PC-3 (cell line): ENCODE measurements around the gene TTBK2. TPM values are rescaled to one million over a fixed set of nuclear protein-coding genes. Genes with fewer than 3 reads are reported as not detected.

Source experiments
- ATAC-seq: fragments of 200-7000 bp; cut with Tn5 transposase; 2 replicates; pipeline ENCODE4 v1.9.1; 2020; ENCODE audit warnings: mild to moderate bottlenecking, moderate library complexity
- BruUV-seq: library from RNA; stranded (reverse); fragments of 400-500 nt; replicated peaks from 2 replicates; lab custom pipeline; 2021; lab: Mats Ljungman, UMichigan
- CTCF ChIA-PET: fragments of 300-600 bp; sonication (Branson Sonifier 250); formaldehyde crosslinking; loops from one replicate; lab custom pipeline; 2022; ENCODE audit warnings: antibody characterized with exemption; lab: Charles Lee
- POLR2A ChIA-PET: fragments of 300-600 bp; sonication (Branson Sonifier 250); formaldehyde crosslinking; loops from one replicate; lab custom pipeline; 2022; ENCODE audit warnings: antibody characterized with exemption; ENCODE audit not compliant: unreplicated experiment; lab: Charles Lee
- DNase-seq: peaks from one replicate; pipeline ENCODE4 v3.0.0-alpha.2; 2015
- H2AFZ ChIP-seq: fragments of 300-600 bp; sonication (generic); 2 replicates; pipeline ENCODE4 v1.6.0; 2016; ENCODE audit warnings: antibody characterized with exemption, low read length
- H3F3A ChIP-seq: fragments of 300-600 bp; sonication (generic); one replicate; pipeline ENCODE4 v1.6.0; 2017; ENCODE audit warnings: antibody characterized with exemption, low read length, control low read depth, mild to moderate bottlenecking; ENCODE audit not compliant: unreplicated experiment
- H3K27ac ChIP-seq: fragments of 300-600 bp; sonication (generic); 2 replicates; pipeline ENCODE4 v1.5.1; 2016; ENCODE audit warnings: mild to moderate bottlenecking, low read length
- H3K27me3 ChIP-seq: fragments of 300-600 bp; sonication (generic); 2 replicates; pipeline ENCODE4 v1.6.1; 2016; ENCODE audit warnings: low read length, mixed read lengths
- H3K36me3 ChIP-seq: fragments of 300-600 bp; sonication (generic); 2 replicates; pipeline ENCODE4 v1.6.1; 2016; ENCODE audit warnings: low read depth, mixed run types, low read length, mixed read lengths
- H3K4me1 ChIP-seq: fragments of 300-600 bp; sonication (generic); 2 replicates; pipeline ENCODE4 v1.5.1; 2016; ENCODE audit warnings: low read length; ENCODE audit not compliant: insufficient read depth
- H3K4me2 ChIP-seq: fragments of 300-600 bp; sonication (generic); 2 replicates; pipeline ENCODE4 v1.6.0; 2016; ENCODE audit warnings: low read length
- H3K4me3 ChIP-seq: fragments of 300-600 bp; sonication (generic); 2 replicates; pipeline ENCODE4 v1.5.1; 2016; ENCODE audit warnings: mild to moderate bottlenecking, low read length, mixed read lengths
- H3K79me2 ChIP-seq: fragments of 300-600 bp; sonication (generic); 2 replicates; pipeline ENCODE4 v1.6.1; 2017; ENCODE audit warnings: low read length, mixed read lengths
- H3K9ac ChIP-seq: fragments of 300-600 bp; sonication (generic); 2 replicates; pipeline ENCODE4 v1.6.0; 2016; ENCODE audit warnings: mild to moderate bottlenecking, low read length
- H3K9me2 ChIP-seq: fragments of 300-600 bp; sonication (generic); replicated peaks from 2 replicates; pipeline ENCODE4 v1.6.1; 2016; ENCODE audit warnings: mixed run types, low read length, mixed read lengths
- H3K9me3 ChIP-seq: fragments of 300-600 bp; sonication (generic); 2 replicates; pipeline ENCODE4 v1.6.1; 2016; ENCODE audit warnings: low read length, mixed read lengths
- H4K20me1 ChIP-seq: fragments of 300-600 bp; sonication (generic); 2 replicates; pipeline ENCODE4 v1.6.1; 2016; ENCODE audit warnings: low read length, mixed read lengths
- EZH2 ChIP-seq: fragments of 300-600 bp; sonication (generic); IDR thresholded peaks from one replicate; pipeline ENCODE4 v1.6.1; 2017; ENCODE audit warnings: antibody characterized with exemption, mild to moderate bottlenecking, low read length; ENCODE audit not compliant: unreplicated experiment
- EZH2phosphoT487 ChIP-seq: fragments of 300-600 bp; sonication (generic); IDR thresholded peaks from 2 replicates; pipeline ENCODE4 v1.6.1; 2018; ENCODE audit warnings: mild to moderate bottlenecking, antibody characterized with exemption, low read length, borderline replicate concordance
- intact Hi-C: fragments of 100-400 bp; cut with micrococcal nuclease; formaldehyde crosslinking; loops from 2 replicates; pipeline ENCODE4 v1.9.0; 2023
- total RNA-seq: library from RNA; depleted of rRNA; stranded (reverse); fragments of >200 nt; gene quantifications from 2 replicates; pipeline ENCODE4 v1.2.3, GENCODE V29; 2014
- TF ChIP-seq, protein P1 (sequence below): fragments of 300-600 bp; sonication (generic); conservative IDR thresholded peaks from 2 replicates; pipeline ENCODE4 v1.5.1; 2017; ENCODE audit warnings: antibody characterized with exemption, low read depth, mild to moderate bottlenecking, low read length

TTBK2 gene
- total RNA-seq, 1 experiment from 2014 or later, result 3.5 TPM

- Histone ChIP-seq H3K9me2 (no peaks in the 10 kb centered on the region), H3K9me3 (no peaks in the 10 kb centered on the region), H3K4me2 (no peak overlapping the region), H3F3A (no peaks in the 10 kb centered on the region), H3K27me3 (no peaks in the 10 kb centered on the region), H3K79me2 (no peaks in the 10 kb centered on the region), H3K27ac (no peak overlapping the region), H3K4me1 (peaks cover 6% of the 10 kb centered on the region), H3K9ac (no peak overlapping the region), H2AFZ (no peak overlapping the region), H3K36me3 (no peaks in the 10 kb centered on the region), H4K20me1 (no peaks in the 10 kb centered on the region), H3K4me3 (no peak overlapping the region)
- TF ChIP-seq EZH2, result no peak
- TF ChIP-seq, protein P1, sequence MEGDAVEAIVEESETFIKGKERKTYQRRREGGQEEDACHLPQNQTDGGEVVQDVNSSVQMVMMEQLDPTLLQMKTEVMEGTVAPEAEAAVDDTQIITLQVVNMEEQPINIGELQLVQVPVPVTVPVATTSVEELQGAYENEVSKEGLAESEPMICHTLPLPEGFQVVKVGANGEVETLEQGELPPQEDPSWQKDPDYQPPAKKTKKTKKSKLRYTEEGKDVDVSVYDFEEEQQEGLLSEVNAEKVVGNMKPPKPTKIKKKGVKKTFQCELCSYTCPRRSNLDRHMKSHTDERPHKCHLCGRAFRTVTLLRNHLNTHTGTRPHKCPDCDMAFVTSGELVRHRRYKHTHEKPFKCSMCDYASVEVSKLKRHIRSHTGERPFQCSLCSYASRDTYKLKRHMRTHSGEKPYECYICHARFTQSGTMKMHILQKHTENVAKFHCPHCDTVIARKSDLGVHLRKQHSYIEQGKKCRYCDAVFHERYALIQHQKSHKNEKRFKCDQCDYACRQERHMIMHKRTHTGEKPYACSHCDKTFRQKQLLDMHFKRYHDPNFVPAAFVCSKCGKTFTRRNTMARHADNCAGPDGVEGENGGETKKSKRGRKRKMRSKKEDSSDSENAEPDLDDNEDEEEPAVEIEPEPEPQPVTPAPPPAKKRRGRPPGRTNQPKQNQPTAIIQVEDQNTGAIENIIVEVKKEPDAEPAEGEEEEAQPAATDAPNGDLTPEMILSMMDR, result no peak
- no peak for TF ChIP-seq EZH2phosphoT487
- intact Hi-C loops, result no loop called here
- ATAC-seq, result no peak; the same call in 1 of the 2 replicates
- peak; percentile 39 for DNase-seq
- POLR2A ChIA-PET, result no interaction called here
- BruUV-seq, result no TSS peak
- CTCF ChIA-PET, result interaction anchor here (0.9 kb wide), 1 partner anchor 8 kb away, joined by 3 read pairs; no protein-coding TSS in a partner anchor
These were observed 13.5 kb upstream of the TTBK2 start for GRCh38 chr15:42933886-42934667.

DNA sequence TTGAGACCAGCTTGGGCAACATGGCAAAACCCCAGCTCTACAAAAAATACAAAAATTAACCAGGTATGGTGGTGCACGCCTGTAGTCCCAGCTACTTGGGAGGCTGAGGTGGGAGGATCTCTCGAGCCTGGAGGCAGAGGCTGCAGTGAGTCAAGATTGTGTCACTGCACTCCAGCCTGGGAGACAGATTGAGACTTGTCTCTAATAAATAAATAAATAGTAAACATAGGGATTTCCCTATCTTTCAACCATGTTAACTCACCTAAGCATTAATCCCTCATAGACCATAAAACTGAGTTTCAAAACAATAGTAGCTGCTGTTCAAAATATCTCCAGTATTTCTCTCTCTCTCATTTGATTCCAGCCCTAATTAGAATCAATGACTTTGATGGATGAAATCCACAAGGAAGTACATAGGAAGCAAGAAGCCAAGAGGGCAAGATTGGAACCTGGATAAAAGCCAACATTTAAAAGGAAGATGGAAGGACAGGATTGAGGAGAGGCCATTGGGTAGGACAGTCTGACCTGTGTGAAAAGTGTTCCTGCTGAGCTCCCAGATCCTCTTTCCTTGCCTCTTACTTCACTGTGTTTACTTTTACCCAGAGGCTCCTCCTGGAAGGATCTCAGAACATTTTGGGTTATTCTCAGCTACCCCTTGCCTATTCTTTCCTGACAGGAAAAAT is 12.4 kb upstream of the TTBK2 start:
- Histone ChIP-seq H3K9me3 (no peaks in the 10 kb centered on the region), H3K9ac (no peak overlapping the region), H3K4me2 (no peak overlapping the region), H3K36me3 (no peaks in the 10 kb centered on the region), H3K4me3 (no peak overlapping the region), H3K4me1 (peaks cover 6% of the 10 kb centered on the region), H4K20me1 (no peaks in the 10 kb centered on the region), H3K9me2 (no peaks in the 10 kb centered on the region), H3K27ac (no peak overlapping the region), H2AFZ (no peak overlapping the region), H3K79me2 (no peaks in the 10 kb centered on the region), H3F3A (no peaks in the 10 kb centered on the region), H3K27me3 (no peaks in the 10 kb centered on the region)
- DNase-seq, result no peak
- intact Hi-C loops, result no loop called here
- no peak for ATAC-seq
- no TSS peak for BruUV-seq
- CTCF ChIA-PET, result no interaction called here
- POLR2A ChIA-PET, result interaction anchor here (0.6 kb wide), 1 partner anchor 125 kb away, joined by 3 read pairs; no protein-coding TSS in a partner anchor
- no peak for TF ChIP-seq EZH2
- TF ChIP-seq, protein P1, result no peak
- TF ChIP-seq EZH2phosphoT487, result no peak
